Measurements from ENCODE around the gene WBP4.
A peak's percentile ranks its signal among the peaks of the same experiment; 100 is the strongest.

Gene WBP4

GRCh38 chr13:41060082-41060723 lies 1.1 kb upstream of the WBP4 start:
- H3K9me3 ChIP-seq (ENCODE audit: insufficient read depth, low read depth, low read length) = no peaks in the 10 kb centered on the region
- H3K36me3 ChIP-seq (ENCODE audit: insufficient read depth, low read length) = no peaks in the 10 kb centered on the region
- H2AFZ ChIP-seq (ENCODE audit: low read length) = peak overlapping the region; percentile 74
- peaks cover 3% of the 10 kb centered on the region; the same call in 1 of the 2 replicates for H3F3A ChIP-seq (ENCODE audit: low read depth)
- TF ChIP-seq EZH2phosphoT487 (IDR thresholded peaks at IDR 0.05; ENCODE audit: borderline replicate concordance) (no peak), CTCF (conservative IDR thresholded peaks at IDR 0.05; ENCODE audit: low read length) (peak; percentile 41; the same call in 1 of the 2 replicates)
- peaks cover 94% of the 10 kb centered on the region for H3K79me2 ChIP-seq (ENCODE audit: insufficient read depth, low read length)
- peak overlapping the region; percentile 96 for H3K4me2 ChIP-seq (ENCODE audit: low read depth, low read length, poor library complexity, severe bottlenecking)
- no peaks in the 10 kb centered on the region for H3K9me2 ChIP-seq (replicated peaks; ENCODE audit: low read depth, low read length)
- H3K9ac ChIP-seq (ENCODE audit: low read depth, low read length, poor library complexity, severe bottlenecking) = peak overlapping the region; percentile 95
- H3K4me3 ChIP-seq (ENCODE audit: low read length, poor library complexity, severe bottlenecking) = peak overlapping the region; percentile 90
- peaks cover 69% of the 10 kb centered on the region for H3K4me1 ChIP-seq (ENCODE audit: insufficient read depth, low read length, poor library complexity, severe bottlenecking)
- H3K27me3 ChIP-seq (ENCODE audit: insufficient read depth, low read length, poor library complexity, severe bottlenecking) = no peaks in the 10 kb centered on the region
- H4K20me1 ChIP-seq (ENCODE audit: insufficient read depth, low read length, poor library complexity, severe bottlenecking) = peaks cover 37% of the 10 kb centered on the region

- H4K20me1 ChIP-seq (ENCODE audit: insufficient read depth, low read length, poor library complexity, severe bottlenecking) = peaks cover 32% of the 10 kb centered on the region
- no peak for TF ChIP-seq CTCF (conservative IDR thresholded peaks at IDR 0.05; ENCODE audit: low read length)
- no peak for TF ChIP-seq EZH2phosphoT487 (IDR thresholded peaks at IDR 0.05; ENCODE audit: borderline replicate concordance)
Measured at GRCh38 chr13:41060724-41061074, 610 bp upstream of the WBP4 start.

GRCh38 chr13:41061914-41062837 lies 867 bp downstream of the WBP4 start:
- H3K4me2 ChIP-seq (ENCODE audit: low read depth, low read length, poor library complexity, severe bottlenecking) = peak overlapping the region; percentile 93
- H3K9ac ChIP-seq (ENCODE audit: low read depth, low read length, poor library complexity, severe bottlenecking) = peak overlapping the region; percentile 95
- H2AFZ ChIP-seq (ENCODE audit: low read length) = peak overlapping the region; percentile 91; the same call in 1 of the 2 replicates
- H4K20me1 ChIP-seq (ENCODE audit: insufficient read depth, low read length, poor library complexity, severe bottlenecking) = peaks cover 19% of the 10 kb centered on the region
- peaks cover 56% of the 10 kb centered on the region for H3K4me1 ChIP-seq (ENCODE audit: insufficient read depth, low read length, poor library complexity, severe bottlenecking)
- TF ChIP-seq EZH2phosphoT487 (IDR thresholded peaks at IDR 0.05; ENCODE audit: borderline replicate concordance) = no peak
- no peak for TF ChIP-seq CTCF (conservative IDR thresholded peaks at IDR 0.05; ENCODE audit: low read length)
- no peaks in the 10 kb centered on the region for H3K9me2 ChIP-seq (replicated peaks; ENCODE audit: low read depth, low read length)
- peaks cover 3% of the 10 kb centered on the region; the same call in 1 of the 2 replicates for H3F3A ChIP-seq (ENCODE audit: low read depth)
- H3K27me3 ChIP-seq (ENCODE audit: insufficient read depth, low read length, poor library complexity, severe bottlenecking) = no peaks in the 10 kb centered on the region
- H3K79me2 ChIP-seq (ENCODE audit: insufficient read depth, low read length) = peaks cover 81% of the 10 kb centered on the region
- peak overlapping the region; percentile 90 for H3K4me3 ChIP-seq (ENCODE audit: low read length, poor library complexity, severe bottlenecking)
- H3K36me3 ChIP-seq (ENCODE audit: insufficient read depth, low read length) = peaks cover 2% of the 10 kb centered on the region; the same call in 1 of the 2 replicates
- no peaks in the 10 kb centered on the region for H3K9me3 ChIP-seq (ENCODE audit: insufficient read depth, low read depth, low read length)

More at GRCh38 chr13:41060724-41061074, 610 bp upstream of the WBP4 start:
- Histone ChIP-seq H3K4me2 (ENCODE audit: low read depth, low read length, poor library complexity, severe bottlenecking) (peak overlapping the region; percentile 96), H3K9me2 (replicated peaks; ENCODE audit: low read depth, low read length) (no peaks in the 10 kb centered on the region), H3F3A (ENCODE audit: low read depth) (peaks cover 3% of the 10 kb centered on the region; the same call in 1 of the 2 replicates), H3K4me1 (ENCODE audit: insufficient read depth, low read length, poor library complexity, severe bottlenecking) (peaks cover 70% of the 10 kb centered on the region), H3K36me3 (ENCODE audit: insufficient read depth, low read length) (no peaks in the 10 kb centered on the region; the same call in 1 of the 2 replicates), H3K79me2 (ENCODE audit: insufficient read depth, low read length) (peaks cover 94% of the 10 kb centered on the region), H3K9ac (ENCODE audit: low read depth, low read length, poor library complexity, severe bottlenecking) (peak overlapping the region; percentile 95), H3K27me3 (ENCODE audit: insufficient read depth, low read length, poor library complexity, severe bottlenecking) (no peaks in the 10 kb centered on the region), H3K4me3 (ENCODE audit: low read length, poor library complexity, severe bottlenecking) (peak overlapping the region; percentile 90), H2AFZ (ENCODE audit: low read length) (peak overlapping the region; percentile 91), H3K9me3 (ENCODE audit: insufficient read depth, low read depth, low read length) (no peaks in the 10 kb centered on the region)

Data from Loucy (cell line).